Sigmoid colon (tissue), 7 donors: Measurements from ENCODE around the gene MGAT3. TPM values are rescaled to one million over a fixed set of nuclear protein-coding genes. Genes with fewer than 3 reads are reported as not detected.

ENCODE experiments used
- DNase-seq: peaks from one replicate; pipeline ENCODE4 v3.0.0-alpha.2; 2019
- H3K27ac ChIP-seq, 4 donors: fragments of 200-600 bp; sonication (generic); one replicate each; pipeline ENCODE4 v1.5.1; 2016 to 2019; ENCODE audit warnings: mild to moderate bottlenecking in 1 of 4
- H3K27me3 ChIP-seq, 3 donors: fragments of 200-600 bp; sonication (generic); one replicate each; pipeline ENCODE4 v1.5.1; 2019; ENCODE audit warnings: mild to moderate bottlenecking in 1 of 3
- H3K36me3 ChIP-seq, 4 donors: fragments of 200-600 bp; sonication (generic); one replicate each; pipeline ENCODE4 v1.5.1; 2016 to 2019
- H3K4me1 ChIP-seq, 4 donors: fragments of 200-600 bp; sonication (generic); one replicate each; pipeline ENCODE4 v1.5.1; 2017 to 2019
- H3K4me3 ChIP-seq, 4 donors: fragments of 200-600 bp; sonication (generic); one replicate each; pipeline ENCODE4 v1.5.1; 2017 to 2019; ENCODE audit warnings: mild to moderate bottlenecking in 2 of 4, moderate library complexity in 1 of 4
- H3K9me3 ChIP-seq, 4 donors: fragments of 200-600 bp in 3 of 4; sonication (generic) in 3 of 4; one replicate each; pipeline versions ENCODE4 v1.5.1 to v1.6.1; 2013 to 2019
- CTCF ChIP-seq, 4 experiments: fragments of 450-650 bp in 3 of 4; fragments of 200-600 bp in 1 of 4; IDR thresholded peaks; one replicate each; pipeline ENCODE4 v1.5.1; 2016 to 2019; ENCODE audit warnings: antibody characterized with exemption in 4 of 4, mild to moderate bottlenecking in 3 of 4, moderate library complexity in 2 of 4
- EP300 ChIP-seq, 4 donors: sonication (generic); formaldehyde crosslinking; IDR thresholded peaks; one replicate each; pipeline ENCODE4 v1.6.1; 2017; ENCODE audit warnings: antibody characterized with exemption in 4 of 4
- POLR2A ChIP-seq, 2 donors: fragments of 450-650 bp; IDR thresholded peaks; one replicate each; pipeline ENCODE4 v1.6.1; 2016; ENCODE audit warnings: antibody characterized with exemption in 2 of 2, mild to moderate bottlenecking in 2 of 2, moderate library complexity in 2 of 2
- POLR2AphosphoS5 ChIP-seq, 4 donors: sonication (generic); formaldehyde crosslinking; IDR thresholded peaks; one replicate each; pipeline ENCODE4 v1.6.1; 2017; ENCODE audit warnings: antibody characterized with exemption in 4 of 4
- WGBS, 2 donors: extraction: QIAGEN DNeasy Blood & Tissue Kit; methylation state at CpG; one replicate each; pipeline ENCODE4 v1.1.7; 2013; 5-methylcytosine and 5-hydroxymethylcytosine counted together
- intact Hi-C: fragments of 100-400 bp; cut with DNase I; formaldehyde crosslinking; loops from one replicate; pipeline ENCODE4 v1.15.1; 2023
- polyA plus RNA-seq, 3 donors: library from polyadenylated mRNA; stranded (reverse); fragments of 200-250 nt; gene quantifications; one replicate each; pipeline ENCODE4 v1.2.3, GENCODE V29; 2013
- total RNA-seq, 4 donors: library from RNA; depleted of rRNA; stranded (reverse); fragments of >200 nt; gene quantifications; one replicate each; pipeline ENCODE4 v1.1.0, GENCODE V29; 2016
- donor health status: healthy with polysubstance abuse.
- donor health status: Bipolar disorder and iron deficiency.
- donor health status: healthy.

Gene MGAT3
- total and polyA plus RNA-seq, 7 donors: 0.60 to 8.1 (median 1.1) TPM

DNA sequence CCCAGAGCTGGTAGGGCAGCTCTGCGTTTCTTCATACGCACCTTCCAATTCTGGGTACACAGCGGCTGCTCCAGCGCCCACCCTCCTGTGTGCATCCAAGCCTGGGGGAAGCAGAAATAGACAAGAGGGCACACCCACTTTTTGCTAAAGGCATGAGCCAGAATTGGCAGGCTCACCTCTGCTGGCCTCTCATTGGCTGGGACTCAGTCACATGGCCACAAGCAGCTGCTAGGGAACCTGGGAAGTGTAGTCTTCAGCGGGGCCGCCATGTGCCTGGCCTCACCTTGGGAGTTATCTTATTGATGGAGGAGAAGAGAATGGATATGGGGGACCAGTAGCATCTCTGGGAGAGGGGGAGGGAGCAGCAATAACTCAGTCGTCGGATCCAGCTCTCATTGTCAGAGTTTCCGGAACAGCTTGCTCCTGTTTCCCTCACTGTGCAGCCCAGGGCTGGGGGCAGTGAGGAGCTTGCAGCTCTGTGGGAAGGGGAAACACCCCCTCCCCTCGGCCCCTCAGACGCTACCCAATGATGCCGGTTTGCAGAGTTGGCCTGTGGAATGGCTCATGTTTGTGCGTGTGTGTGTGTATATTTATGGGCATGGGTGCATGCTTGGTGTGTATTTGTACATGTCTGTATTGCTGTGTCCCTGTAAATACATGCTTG lies 33.5 kb downstream of the MGAT3 start:
- Histone ChIP-seq H3K4me3 (no peak overlapping the region), H3K36me3 (no peaks in the 10 kb centered on the region), H3K4me1 (no peaks in the 10 kb centered on the region), H3K9me3 (no peaks in the 10 kb centered on the region), H3K27ac (no peak overlapping the region), H3K27me3 (no peaks in the 10 kb centered on the region)
- intact Hi-C loops: no loop called here
- TF ChIP-seq EP300 (IDR thresholded peaks at IDR 0.05): no peak
- TF ChIP-seq POLR2A (IDR thresholded peaks at IDR 0.05): no peak
- no peak for TF ChIP-seq CTCF (IDR thresholded peaks at IDR 0.05)
- DNase-seq: peak; percentile 85
- 57 to 67% methylated on average over 13 of the region's 13 CpGs for whole genome bisulfite sequencing, 2 donors

- peak; percentile 52 for DNase-seq
- Histone ChIP-seq H3K27me3 (no peaks in the 10 kb centered on the region), H3K4me1 (peaks cover 0 to 2% (median 0%) of the 10 kb centered on the region in 4 donors), H3K36me3 (no peaks in the 10 kb centered on the region), H3K4me3 (no peak overlapping the region), H3K9me3 (no peaks in the 10 kb centered on the region), H3K27ac (no peak overlapping the region)
- 83 to 88% methylated on average over 9 of the region's 9 CpGs for WGBS, 2 donors
- intact Hi-C loops: no loop called here
- TF ChIP-seq CTCF (IDR thresholded peaks at IDR 0.05) (no peak), POLR2AphosphoS5 (IDR thresholded peaks at IDR 0.05) (no peak), EP300 (IDR thresholded peaks at IDR 0.05) (no peak), POLR2A (IDR thresholded peaks at IDR 0.05) (no peak)
Observed at GRCh38 chr22:39490966-39491680, 34.3 kb downstream of the MGAT3 start.

- no peak overlapping the region for H3K27ac ChIP-seq
- H3K4me1 ChIP-seq: peaks cover 0 to 8% (median 0%) of the 10 kb centered on the region in 4 donors
- H3K27me3 ChIP-seq: no peaks in the 10 kb centered on the region
- no peak for DNase-seq
- 91 to 94% methylated on average over 6 of the region's 6 CpGs for WGBS, 2 donors
- intact Hi-C loops: no loop called here
- TF ChIP-seq CTCF (IDR thresholded peaks at IDR 0.05) (no peak), EP300 (IDR thresholded peaks at IDR 0.05) (no peak), POLR2AphosphoS5 (IDR thresholded peaks at IDR 0.05) (no peak), POLR2A (IDR thresholded peaks at IDR 0.05) (no peak)
- no peaks in the 10 kb centered on the region for H3K36me3 ChIP-seq
- H3K9me3 ChIP-seq: no peaks in the 10 kb centered on the region
- H3K4me3 ChIP-seq: no peak overlapping the region
Observed at GRCh38 chr22:39491696-39492095, 34.9 kb downstream of the MGAT3 start.

- intact Hi-C loops: no loop called here
- H3K4me3 ChIP-seq: no peak overlapping the region
- TF ChIP-seq POLR2A (IDR thresholded peaks at IDR 0.05) (no peak), EP300 (IDR thresholded peaks at IDR 0.05) (no peak), POLR2AphosphoS5 (IDR thresholded peaks at IDR 0.05) (no peak)
- H3K9me3 ChIP-seq: no peaks in the 10 kb centered on the region
- H3K36me3 ChIP-seq: no peaks in the 10 kb centered on the region
- H3K4me1 ChIP-seq: peaks cover 0 to 9% (median 0%) of the 10 kb centered on the region in 4 donors
- WGBS, 2 donors: 76 to 81% methylated on average over 3 of the region's 3 CpGs
- H3K27me3 ChIP-seq: no peaks in the 10 kb centered on the region
- no peak for DNase-seq
- no peak overlapping the region for H3K27ac ChIP-seq
Observed at GRCh38 chr22:39492186-39492585, 35.4 kb downstream of the MGAT3 start.

- H3K4me1 ChIP-seq: peaks cover 0 to 9% (median 0%) of the 10 kb centered on the region in 4 donors
- no peaks in the 10 kb centered on the region for H3K36me3 ChIP-seq
- WGBS, 2 donors: 63 to 80% methylated on average over 4 of the region's 4 CpGs
- intact Hi-C loops: loop anchor here (2.0 kb wide), 1 partner anchor 35 kb away; no protein-coding TSS in a partner anchor
- H3K27me3 ChIP-seq: no peaks in the 10 kb centered on the region
- no peaks in the 10 kb centered on the region for H3K9me3 ChIP-seq
- DNase-seq: no peak
- no peak for TF ChIP-seq POLR2AphosphoS5 (IDR thresholded peaks at IDR 0.05)
- no peak for TF ChIP-seq EP300 (IDR thresholded peaks at IDR 0.05)
- no peak overlapping the region for H3K27ac ChIP-seq
- H3K4me3 ChIP-seq: no peak overlapping the region
Observed at GRCh38 chr22:39493759-39494158, 36.9 kb downstream of the MGAT3 start.
